Medulla oblongata (tissue), 1 donor: Measurements from ENCODE around the gene PRSS33.

ENCODE experiments used
- DNase-seq: peaks from one replicate; pipeline ENCODE4 v3.0.0-alpha.2; 2015; ENCODE audit errors: extremely low spot score

PRSS33 gene

DNA sequence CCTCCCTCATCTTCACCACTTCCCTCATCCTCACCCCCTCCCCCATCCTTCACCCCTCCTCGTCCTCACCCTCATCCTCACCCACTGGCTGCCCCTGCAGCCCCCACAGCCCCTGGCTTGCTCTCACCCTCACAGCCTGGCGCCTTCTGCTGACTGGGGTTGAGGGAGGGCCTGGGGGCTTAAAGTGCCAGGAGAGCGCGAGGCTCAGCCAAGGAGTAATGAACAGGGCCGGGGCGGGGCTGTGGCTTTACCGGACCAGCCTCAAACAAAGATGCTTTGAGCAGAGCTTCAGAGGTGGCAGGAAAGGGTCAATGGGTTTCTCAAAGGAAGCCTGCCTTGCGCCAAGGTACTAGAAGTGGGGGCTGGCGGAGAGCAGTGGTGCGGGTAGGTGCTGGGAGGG lies at the start of gene PRSS33:
Gene PRSS33 (minus strand): TSS at position 155 of the 400 bp plus-strand sequence. CDS start 1,013 bp downstream, outside the sequence.
- DNase-seq, result no peak

DNA sequence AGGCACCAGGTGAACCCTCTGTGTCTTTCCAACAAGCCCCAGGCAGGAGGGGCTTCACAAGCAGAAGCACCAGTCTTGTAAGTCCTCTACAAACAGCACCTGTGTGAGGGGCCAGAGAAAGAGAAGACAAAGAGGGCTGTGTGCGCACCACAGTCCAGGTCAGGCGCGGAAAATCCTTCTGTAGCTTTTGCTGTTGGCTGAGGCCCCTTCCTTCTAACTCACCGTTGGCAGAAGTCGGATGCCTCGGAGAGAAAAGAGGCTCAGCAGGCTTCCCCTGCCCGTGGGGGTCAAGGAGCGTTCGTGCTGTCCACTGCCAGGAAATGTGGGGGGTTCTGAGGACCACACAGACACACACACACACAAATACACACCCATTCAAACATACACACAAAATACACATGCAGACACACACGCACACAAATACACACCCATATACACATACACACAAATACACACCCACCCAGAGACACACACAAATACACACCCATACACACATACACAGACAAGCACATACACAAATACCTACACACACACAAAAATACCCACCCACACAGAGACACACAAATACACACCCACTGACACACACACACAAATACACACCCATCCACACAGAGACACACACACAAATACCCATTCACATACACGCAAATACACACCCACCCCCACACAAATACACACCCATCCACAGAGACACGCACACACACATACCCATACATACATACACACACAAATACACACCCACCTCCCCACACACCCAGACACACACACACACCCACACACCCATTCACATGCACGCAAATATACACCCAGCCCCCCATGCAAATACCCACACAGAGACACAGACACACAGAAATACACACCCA lies 49.5 kb upstream of the PRSS33 start:
- no peak for DNase-seq

DNA sequence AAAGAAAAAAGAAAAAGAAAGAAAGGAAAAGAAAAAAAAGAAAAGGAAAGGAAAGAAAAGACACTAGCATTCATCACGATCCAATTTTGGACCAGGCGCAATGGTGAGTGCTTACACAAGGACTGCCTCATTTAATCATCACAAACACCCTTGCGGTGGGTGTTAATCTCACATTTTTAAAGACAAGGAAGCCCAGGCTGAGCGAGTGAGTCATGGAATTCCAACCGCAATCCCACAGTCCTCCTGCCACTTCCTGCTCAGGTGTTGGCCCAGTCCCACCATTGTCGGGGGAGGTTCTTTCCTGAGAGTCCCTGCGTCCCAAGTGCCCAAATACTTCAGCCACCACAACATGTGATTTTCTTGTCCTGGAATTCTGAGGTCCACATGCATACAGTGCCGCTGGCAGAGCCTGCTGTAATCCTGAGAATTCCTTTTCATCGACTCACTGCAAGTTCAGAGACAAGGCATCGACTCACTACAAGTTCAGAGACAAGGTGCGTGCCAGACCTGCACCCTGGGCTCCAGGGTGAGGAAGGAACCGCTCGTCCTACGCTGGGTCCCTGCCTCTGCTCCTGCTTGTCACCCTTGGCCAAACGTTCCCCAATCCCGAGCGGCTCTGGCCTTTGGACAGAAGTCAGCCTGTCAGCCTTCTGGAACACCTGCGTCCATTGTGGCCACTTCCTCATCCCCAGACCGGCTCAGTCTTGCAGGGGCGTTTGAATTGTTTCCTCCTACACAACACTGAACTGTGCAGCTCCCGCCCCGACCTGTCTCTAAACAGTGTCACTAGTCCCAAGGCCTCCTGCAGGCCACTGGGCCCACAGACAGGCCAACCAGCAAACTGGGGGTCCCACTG lies 48.5 kb upstream of the PRSS33 start:
- no peak for DNase-seq

GRCh38 chr16:2834968-2835367 lies 47.6 kb upstream of the PRSS33 start:
- no peak for DNase-seq

DNA sequence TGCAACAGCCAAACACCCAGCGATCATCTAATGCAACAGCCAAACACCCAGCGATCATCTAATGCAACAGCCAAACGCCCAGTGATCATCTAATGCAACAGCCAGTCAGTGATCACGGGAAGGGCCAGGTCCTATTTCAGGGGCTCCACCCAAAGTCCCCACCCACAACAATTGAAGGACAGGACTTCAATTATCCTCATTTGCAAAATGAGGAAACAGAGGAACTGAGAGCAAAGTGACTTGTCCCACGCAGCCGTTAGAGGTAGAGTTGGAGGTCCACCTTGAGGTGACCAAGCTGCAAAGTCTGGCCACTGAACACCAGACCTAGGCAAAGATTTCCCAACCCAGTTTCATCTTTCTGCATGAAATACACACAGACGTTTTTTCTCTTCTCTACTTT lies 46.4 kb upstream of the PRSS33 start:
- DNase-seq, result no peak

GRCh38 chr16:2831203-2831602 lies 43.8 kb upstream of the PRSS33 start:
- DNase-seq, result no peak

DNA sequence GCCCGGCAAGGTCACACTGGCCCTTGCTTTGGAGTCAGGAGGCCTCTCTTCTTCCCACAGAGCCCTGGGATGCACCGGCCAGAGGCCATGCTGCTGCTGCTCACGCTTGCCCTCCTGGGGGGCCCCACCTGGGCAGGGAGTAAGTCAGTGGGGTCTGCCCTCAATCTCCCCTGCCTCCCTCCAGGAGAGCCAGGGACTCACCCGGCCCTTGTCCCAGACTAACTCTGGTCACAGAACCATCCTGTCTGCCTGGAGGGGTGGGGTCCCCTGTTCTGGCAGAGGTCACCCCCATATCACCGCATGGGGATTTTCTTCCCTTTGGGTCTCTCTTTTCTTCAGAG lies 43.0 kb upstream of the PRSS33 start:
- DNase-seq, result no peak

DNA sequence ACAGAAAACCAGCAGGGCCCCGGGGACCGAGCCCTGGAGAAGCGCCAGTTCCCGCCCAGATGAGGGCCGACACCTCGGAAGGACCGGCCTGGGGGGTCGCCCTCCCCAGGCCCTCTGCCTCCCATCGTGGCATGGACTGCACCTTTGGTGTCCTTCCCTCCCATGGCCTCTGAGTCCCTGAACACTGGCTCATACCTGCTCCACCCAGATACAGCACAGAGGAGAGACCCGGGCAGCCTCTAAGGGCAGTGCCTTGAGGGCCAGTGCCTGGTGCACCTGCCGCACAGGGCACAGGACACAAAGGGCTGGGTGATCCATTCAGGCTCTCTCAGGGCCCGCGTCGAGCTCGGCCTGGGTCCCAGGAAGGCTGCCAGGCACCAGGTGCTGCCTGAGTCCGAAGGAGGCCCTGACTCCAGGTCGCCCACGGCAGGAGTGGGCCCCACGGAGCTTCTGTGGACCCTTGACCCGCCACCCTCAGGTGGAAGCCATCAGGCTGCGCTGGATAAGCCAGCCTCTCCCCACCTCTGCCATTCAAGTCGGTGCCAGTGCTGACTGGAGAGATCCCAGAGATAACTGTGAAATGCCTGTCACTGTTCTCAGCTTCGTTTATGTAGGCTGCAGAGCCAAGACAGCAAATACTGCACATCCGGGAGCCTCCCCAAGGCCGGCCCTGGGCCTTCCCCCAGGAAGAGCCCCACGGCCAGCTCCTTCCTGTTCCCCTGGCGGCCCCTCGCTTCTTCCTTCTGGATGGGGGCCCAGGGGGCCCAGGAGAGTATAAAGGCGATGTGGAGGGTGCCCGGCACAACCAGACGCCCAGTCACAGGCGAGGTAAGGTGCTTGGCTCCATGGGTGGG lies 42.4 kb upstream of the PRSS33 start, which contains the start of gene ZG16B:
Gene ZG16B (plus strand): TSS at position 803 of the 854 bp plus-strand sequence. CDS start 139 bp downstream, outside the sequence.
- DNase-seq, result no peak

DNA sequence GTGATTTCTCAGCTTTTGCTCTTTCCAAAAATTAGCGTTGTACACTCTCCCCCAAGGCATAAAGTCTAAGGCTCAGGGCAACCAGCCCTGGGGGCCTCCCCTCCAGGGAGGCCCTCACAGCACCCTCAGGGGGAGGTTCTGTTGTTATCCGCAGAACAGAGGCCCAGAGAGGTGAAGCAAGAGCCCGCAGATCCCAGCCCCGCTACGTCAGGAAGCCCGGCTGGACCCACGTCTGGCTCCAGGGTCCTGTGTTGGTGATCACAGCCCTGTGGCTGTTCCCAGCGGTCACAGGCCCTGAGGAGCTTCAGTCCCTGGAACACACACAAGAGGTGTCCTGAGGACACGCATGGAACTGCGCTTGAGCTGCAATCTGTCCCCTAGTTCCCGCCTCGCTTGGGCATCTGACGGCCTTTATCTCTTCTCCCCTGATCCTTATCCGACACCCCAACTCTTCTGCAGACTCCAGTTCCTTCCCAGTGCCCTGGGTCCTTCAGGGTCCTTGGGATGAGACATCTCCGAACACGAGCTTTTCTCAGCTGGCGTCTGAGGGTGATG lies 41.6 kb upstream of the PRSS33 start:
- DNase-seq, result no peak

DNA sequence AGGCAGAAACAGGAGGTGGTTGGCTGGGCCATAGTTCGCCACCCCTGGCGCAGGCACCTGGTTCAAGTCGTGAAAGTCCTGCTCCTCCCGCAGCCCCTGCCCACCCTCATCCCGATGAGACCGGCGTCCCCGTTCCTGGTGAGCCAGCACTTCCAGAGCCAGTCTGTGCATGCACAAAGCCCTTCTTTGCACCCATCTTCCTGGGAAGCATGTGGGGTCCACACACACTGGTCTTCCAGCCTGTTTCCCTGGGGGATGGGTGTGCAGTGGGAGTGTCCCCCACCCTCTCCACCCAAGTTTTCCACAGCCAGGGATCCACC lies 41.1 kb upstream of the PRSS33 start:
- no peak for DNase-seq

GRCh38 chr16:2827831-2828520 lies 40.6 kb upstream of the PRSS33 start:
- DNase-seq, result no peak

DNA sequence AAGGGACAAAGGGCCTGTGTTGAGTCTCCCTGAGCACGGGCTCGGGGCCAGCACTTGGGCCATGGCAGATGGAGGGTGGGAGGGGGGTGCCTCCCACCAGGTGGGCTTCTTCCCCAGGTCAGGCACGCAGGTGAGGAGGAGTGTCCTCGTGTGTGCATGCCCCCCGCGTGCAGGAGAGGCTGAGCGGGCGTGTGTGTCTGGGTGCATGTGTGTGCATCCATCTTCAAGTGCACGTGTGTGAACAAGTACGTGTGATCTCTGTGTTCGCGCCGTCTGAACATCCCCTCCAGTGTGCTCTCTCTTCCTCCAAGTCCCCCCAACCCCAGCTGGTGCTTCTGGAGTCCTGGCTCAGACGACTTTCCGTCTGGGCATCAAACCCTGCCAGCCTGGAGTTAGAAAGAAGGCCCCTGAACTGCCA lies 40.0 kb upstream of the PRSS33 start:
- no peak for DNase-seq

DNA sequence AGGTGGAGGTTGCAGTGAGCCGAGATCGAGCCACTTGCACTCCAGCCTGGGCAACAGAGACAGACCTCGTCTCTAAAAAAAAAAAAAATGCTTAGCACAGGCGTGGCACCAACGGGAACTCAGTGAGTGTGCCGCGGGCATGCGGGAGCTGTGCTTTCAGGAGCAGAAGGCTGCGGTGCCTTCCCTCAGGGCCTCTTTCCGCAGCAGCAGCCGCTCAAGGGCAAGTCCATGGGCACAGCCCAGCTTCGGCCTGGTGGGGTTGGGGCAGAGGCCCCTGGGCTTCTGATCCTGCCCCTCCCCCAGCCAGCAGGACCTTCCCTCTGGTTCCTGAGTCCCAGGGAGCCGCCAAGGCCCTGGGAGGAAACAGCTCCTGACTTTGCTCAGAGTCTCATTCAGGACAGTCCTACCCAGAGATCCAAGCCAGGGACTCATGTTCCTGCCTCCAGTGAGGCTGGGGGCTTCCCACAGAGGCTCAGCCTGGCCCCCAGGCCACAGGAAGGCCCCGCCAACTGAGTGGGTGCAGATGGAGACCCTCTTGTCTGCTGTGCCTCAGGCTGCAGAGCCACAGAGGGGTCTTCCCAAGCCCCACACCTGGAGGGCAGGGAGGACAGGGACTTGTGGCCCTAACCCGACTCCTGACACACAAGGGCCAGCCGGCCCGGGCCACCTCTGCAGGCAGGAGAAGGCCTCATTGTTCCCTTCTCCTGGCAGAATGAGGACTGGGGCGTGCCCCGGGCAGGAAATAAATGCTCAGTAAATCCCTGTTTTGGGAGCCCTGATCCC lies 39.4 kb upstream of the PRSS33 start:
- DNase-seq, result no peak

DNA sequence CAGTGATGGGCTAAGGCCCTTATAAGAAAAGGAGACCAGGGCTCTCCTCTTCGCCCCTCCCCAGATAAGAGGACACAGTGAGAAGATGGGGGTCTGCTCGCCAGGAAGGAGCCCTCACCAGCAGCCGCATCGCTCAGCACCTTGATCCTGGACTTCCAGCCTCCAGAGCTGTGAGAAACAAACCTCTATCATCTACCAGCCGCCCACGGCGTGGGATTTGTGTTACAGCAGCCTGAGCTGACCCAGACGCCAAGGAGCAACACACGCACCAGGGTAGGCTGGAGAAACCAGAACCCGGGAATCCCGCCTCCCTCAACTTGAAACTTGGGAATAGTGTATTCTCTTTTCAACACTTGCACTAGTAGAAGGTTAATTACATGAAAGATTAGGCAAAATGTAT lies 38.5 kb upstream of the PRSS33 start:
- DNase-seq, result no peak

DNA sequence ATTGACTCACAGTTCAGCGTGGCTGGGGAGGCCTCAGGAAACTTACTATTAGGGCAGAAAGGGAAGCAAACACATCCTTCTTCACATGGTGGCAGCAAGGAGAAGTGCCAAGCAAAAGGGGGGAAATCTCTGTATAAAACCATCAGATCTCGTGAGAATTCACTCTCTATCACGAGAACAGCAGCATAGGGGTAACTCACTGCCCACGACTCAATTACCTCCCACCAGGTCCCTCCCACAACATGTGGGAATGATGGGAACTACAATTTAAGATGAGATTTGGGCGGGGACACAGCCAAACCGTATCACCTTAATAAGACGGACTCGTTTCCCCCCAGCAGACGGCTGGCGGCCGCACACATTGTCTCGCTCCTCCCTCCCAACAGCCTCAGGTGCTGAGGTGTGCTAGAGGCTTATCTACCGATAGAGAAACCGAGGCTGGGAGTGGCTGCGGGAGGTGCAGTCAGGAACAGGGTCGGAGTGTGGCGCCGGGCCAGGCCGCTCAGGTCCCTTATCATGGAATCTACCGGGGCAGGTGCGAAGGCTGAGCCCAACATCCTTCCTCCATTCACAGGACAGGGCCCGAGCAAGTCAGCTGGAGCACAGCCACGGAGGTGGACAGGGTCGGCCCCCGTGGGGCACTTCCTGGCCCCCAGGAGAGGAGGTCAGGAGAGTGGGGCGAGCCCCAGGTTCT lies 37.8 kb upstream of the PRSS33 start:
- no peak for DNase-seq

GRCh38 chr16:2824626-2825025 lies 37.3 kb upstream of the PRSS33 start:
- no peak for DNase-seq

- DNase-seq, result no peak
These were observed 35.1 kb upstream of the PRSS33 start for GRCh38 chr16:2822496-2822895.

GRCh38 chr16:2822158-2822495 lies 34.8 kb upstream of the PRSS33 start:
- no peak for DNase-seq

GRCh38 chr16:2821487-2822157 lies 34.3 kb upstream of the PRSS33 start:
- DNase-seq, result no peak
